Measurements from ENCODE around the gene HSPE1.

The HSPE1 gene

GRCh38 chr2:197500503-197501131 is 438 bp downstream of the HSPE1 start:
- Histone ChIP-seq H3K9ac (ENCODE audit: low read depth, low read length) (peak overlapping the region; percentile 97), H3K27me3 (ENCODE audit: control insufficient read depth, insufficient read depth, low read length) (no peaks in the 10 kb centered on the region), H3K4me1 (ENCODE audit: control insufficient read depth, insufficient read depth, low read length) (peaks cover 5% of the 10 kb centered on the region), H3K36me3 (ENCODE audit: control insufficient read depth, insufficient read depth, low read length) (peaks cover 22% of the 10 kb centered on the region), H3K9me3 (ENCODE audit: control insufficient read depth, insufficient read depth, low read length) (no peaks in the 10 kb centered on the region), H3K4me3 (ENCODE audit: low read depth, low read length) (peak overlapping the region; percentile 86)

- peaks cover 17% of the 10 kb centered on the region for H3K36me3 ChIP-seq (ENCODE audit: control insufficient read depth, insufficient read depth, low read length)
- H3K4me1 ChIP-seq (ENCODE audit: control insufficient read depth, insufficient read depth, low read length) = peaks cover 5% of the 10 kb centered on the region
- H3K27me3 ChIP-seq (ENCODE audit: control insufficient read depth, insufficient read depth, low read length) = no peaks in the 10 kb centered on the region
- peak overlapping the region; percentile 38 for H3K9ac ChIP-seq (ENCODE audit: low read depth, low read length)
- no peaks in the 10 kb centered on the region for H3K9me3 ChIP-seq (ENCODE audit: control insufficient read depth, insufficient read depth, low read length)
- H3K4me3 ChIP-seq (ENCODE audit: low read depth, low read length) = peak overlapping the region; percentile 86
These were observed 2.0 kb downstream of the HSPE1 start for GRCh38 chr2:197502201-197502600.

DNA sequence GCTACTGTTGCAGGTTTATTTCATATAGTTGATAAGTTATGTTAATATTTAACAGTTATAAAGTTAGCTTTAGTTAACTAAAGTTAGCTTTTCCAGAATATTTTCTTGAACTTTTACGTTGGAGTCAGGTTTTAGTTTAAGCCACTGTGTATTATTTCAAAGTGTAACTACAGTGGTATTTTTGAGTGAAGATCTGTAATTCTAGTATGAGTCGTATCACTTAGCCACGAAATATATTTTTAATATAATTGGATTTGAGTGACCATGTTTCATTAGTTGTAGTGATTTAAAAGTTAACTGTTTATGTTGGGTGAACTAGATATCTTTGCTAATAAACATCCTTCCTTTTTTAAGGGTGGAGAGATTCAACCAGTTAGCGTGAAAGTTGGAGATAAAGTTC is 2.5 kb downstream of the HSPE1 start:
- peaks cover 15% of the 10 kb centered on the region for H3K36me3 ChIP-seq (ENCODE audit: control insufficient read depth, insufficient read depth, low read length)
- H3K9ac ChIP-seq (ENCODE audit: low read depth, low read length) = no peak overlapping the region
- H3K27me3 ChIP-seq (ENCODE audit: control insufficient read depth, insufficient read depth, low read length) = no peaks in the 10 kb centered on the region
- no peak overlapping the region for H3K4me3 ChIP-seq (ENCODE audit: low read depth, low read length)
- no peaks in the 10 kb centered on the region for H3K9me3 ChIP-seq (ENCODE audit: control insufficient read depth, insufficient read depth, low read length)
- peaks cover 3% of the 10 kb centered on the region for H3K4me1 ChIP-seq (ENCODE audit: control insufficient read depth, insufficient read depth, low read length)

GRCh38 chr2:197504000-197504399 is 3.8 kb downstream of the HSPE1 start:
- no peaks in the 10 kb centered on the region for H3K27me3 ChIP-seq (ENCODE audit: control insufficient read depth, insufficient read depth, low read length)
- no peaks in the 10 kb centered on the region for H3K9me3 ChIP-seq (ENCODE audit: control insufficient read depth, insufficient read depth, low read length)
- peaks cover 2% of the 10 kb centered on the region for H3K4me1 ChIP-seq (ENCODE audit: control insufficient read depth, insufficient read depth, low read length)
- no peak overlapping the region for H3K4me3 ChIP-seq (ENCODE audit: low read depth, low read length)
- peaks cover 11% of the 10 kb centered on the region for H3K36me3 ChIP-seq (ENCODE audit: control insufficient read depth, insufficient read depth, low read length)
- no peak overlapping the region for H3K9ac ChIP-seq (ENCODE audit: low read depth, low read length)

DNA sequence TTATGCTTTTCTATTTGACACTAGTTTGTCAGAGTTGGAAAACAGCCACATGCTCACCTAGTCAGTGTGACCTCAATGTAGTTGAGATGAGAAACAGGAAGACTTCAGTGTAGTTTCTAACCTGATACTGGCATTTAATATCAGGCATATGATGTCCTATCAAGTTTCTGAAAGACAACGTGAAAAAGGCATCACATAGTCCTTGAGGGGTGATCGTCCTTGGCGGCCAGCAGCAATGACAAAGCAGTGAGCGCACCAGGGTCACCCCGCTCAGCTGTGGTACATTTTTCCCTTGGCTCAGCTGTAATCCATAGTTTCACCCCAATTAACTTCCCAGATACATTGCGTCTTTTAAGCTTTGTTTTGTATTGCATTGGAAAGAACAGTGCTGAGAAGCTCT is 4.3 kb downstream of the HSPE1 start:
- Histone ChIP-seq H3K4me1 (ENCODE audit: control insufficient read depth, insufficient read depth, low read length) (peaks cover 2% of the 10 kb centered on the region), H3K9me3 (ENCODE audit: control insufficient read depth, insufficient read depth, low read length) (no peaks in the 10 kb centered on the region), H3K36me3 (ENCODE audit: control insufficient read depth, insufficient read depth, low read length) (peaks cover 7% of the 10 kb centered on the region), H3K4me3 (ENCODE audit: low read depth, low read length) (no peak overlapping the region), H3K27me3 (ENCODE audit: control insufficient read depth, insufficient read depth, low read length) (no peaks in the 10 kb centered on the region), H3K9ac (ENCODE audit: low read depth, low read length) (no peak overlapping the region)

DNA sequence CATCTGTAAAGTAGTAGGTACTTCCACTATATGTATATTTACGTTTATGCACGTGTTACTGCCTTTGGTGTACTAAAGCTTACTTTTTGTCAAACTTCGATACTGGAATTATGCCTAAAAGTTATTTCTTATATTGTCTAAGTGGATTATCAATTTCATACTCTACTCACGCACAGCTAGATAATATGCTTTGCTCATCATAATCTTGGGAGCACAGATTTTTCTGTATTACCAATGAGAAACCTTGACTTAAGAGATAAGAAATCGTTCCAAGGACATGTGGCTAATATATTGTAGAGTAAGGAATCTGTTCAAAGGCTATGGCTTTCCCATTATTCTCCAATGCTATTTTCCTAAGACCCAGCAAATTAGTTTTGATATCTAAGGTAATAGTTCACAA is 6.5 kb downstream of the HSPE1 start:
- H3K4me1 ChIP-seq (ENCODE audit: control insufficient read depth, insufficient read depth, low read length) = peaks cover 2% of the 10 kb centered on the region
- H3K36me3 ChIP-seq (ENCODE audit: control insufficient read depth, insufficient read depth, low read length) = peaks cover 7% of the 10 kb centered on the region
- H3K9me3 ChIP-seq (ENCODE audit: control insufficient read depth, insufficient read depth, low read length) = no peaks in the 10 kb centered on the region
- no peaks in the 10 kb centered on the region for H3K27me3 ChIP-seq (ENCODE audit: control insufficient read depth, insufficient read depth, low read length)
- H3K9ac ChIP-seq (ENCODE audit: low read depth, low read length) = no peak overlapping the region
- H3K4me3 ChIP-seq (ENCODE audit: low read depth, low read length) = no peak overlapping the region

DNA sequence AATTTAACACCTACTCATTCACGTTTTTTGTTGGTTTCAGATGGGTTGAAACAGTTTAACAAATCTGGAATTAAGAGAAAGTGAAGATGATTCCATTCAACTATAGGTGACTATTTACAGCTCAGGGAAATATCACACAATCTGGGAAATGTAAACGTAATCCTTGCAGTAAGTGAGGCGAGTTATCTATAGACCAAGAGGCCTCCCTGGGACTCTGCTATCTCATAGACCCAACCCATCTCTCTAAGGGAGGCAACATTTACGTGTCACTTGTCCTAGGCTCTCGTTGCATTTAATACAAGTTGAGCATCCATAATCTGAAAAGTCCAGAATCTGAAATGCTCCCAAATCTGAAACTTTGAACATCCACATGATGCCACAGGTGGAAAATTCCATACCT is 13.7 kb downstream of the HSPE1 start:
- Histone ChIP-seq H3K9ac (ENCODE audit: low read depth, low read length) (no peak overlapping the region), H3K4me1 (ENCODE audit: control insufficient read depth, insufficient read depth, low read length) (no peaks in the 10 kb centered on the region), H3K27me3 (ENCODE audit: control insufficient read depth, insufficient read depth, low read length) (no peaks in the 10 kb centered on the region), H3K9me3 (ENCODE audit: control insufficient read depth, insufficient read depth, low read length) (no peaks in the 10 kb centered on the region), H3K36me3 (ENCODE audit: control insufficient read depth, insufficient read depth, low read length) (no peaks in the 10 kb centered on the region), H3K4me3 (ENCODE audit: low read depth, low read length) (no peak overlapping the region)

- Histone ChIP-seq H3K9ac (ENCODE audit: low read depth, low read length) (no peak overlapping the region), H3K9me3 (ENCODE audit: control insufficient read depth, insufficient read depth, low read length) (no peaks in the 10 kb centered on the region), H3K4me1 (ENCODE audit: control insufficient read depth, insufficient read depth, low read length) (no peaks in the 10 kb centered on the region), H3K4me3 (ENCODE audit: low read depth, low read length) (peak overlapping the region; percentile 95), H3K36me3 (ENCODE audit: control insufficient read depth, insufficient read depth, low read length) (no peaks in the 10 kb centered on the region), H3K27me3 (ENCODE audit: control insufficient read depth, insufficient read depth, low read length) (no peaks in the 10 kb centered on the region)
These were observed 14.6 kb downstream of the HSPE1 start for GRCh38 chr2:197514754-197515153.

DNA sequence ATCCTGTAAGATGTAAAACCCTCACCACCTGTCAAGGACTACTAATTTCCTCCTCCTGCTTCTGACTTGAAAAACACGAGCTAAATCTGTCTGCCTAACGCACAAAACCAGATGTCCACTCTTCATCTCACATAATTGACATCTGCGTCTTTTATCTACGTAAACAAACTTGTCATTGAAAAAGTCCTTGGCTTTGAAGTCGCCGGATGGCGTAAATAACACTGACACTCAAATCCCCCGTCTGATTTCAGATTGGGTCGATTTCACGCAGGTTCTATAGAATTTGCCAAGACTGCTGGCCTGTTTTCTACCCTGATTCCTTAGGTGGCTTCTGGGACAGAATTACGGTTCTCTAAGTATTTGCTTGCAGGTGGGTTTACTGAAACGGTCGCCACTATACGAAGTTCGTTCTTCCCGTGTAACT is 15.1 kb downstream of the HSPE1 start:
- Histone ChIP-seq H3K9me3 (ENCODE audit: control insufficient read depth, insufficient read depth, low read length) (no peaks in the 10 kb centered on the region), H3K9ac (ENCODE audit: low read depth, low read length) (peak overlapping the region; percentile 87), H3K4me3 (ENCODE audit: low read depth, low read length) (peak overlapping the region; percentile 95), H3K4me1 (ENCODE audit: control insufficient read depth, insufficient read depth, low read length) (peaks cover 2% of the 10 kb centered on the region), H3K27me3 (ENCODE audit: control insufficient read depth, insufficient read depth, low read length) (no peaks in the 10 kb centered on the region), H3K36me3 (ENCODE audit: control insufficient read depth, insufficient read depth, low read length) (no peaks in the 10 kb centered on the region)

DNA sequence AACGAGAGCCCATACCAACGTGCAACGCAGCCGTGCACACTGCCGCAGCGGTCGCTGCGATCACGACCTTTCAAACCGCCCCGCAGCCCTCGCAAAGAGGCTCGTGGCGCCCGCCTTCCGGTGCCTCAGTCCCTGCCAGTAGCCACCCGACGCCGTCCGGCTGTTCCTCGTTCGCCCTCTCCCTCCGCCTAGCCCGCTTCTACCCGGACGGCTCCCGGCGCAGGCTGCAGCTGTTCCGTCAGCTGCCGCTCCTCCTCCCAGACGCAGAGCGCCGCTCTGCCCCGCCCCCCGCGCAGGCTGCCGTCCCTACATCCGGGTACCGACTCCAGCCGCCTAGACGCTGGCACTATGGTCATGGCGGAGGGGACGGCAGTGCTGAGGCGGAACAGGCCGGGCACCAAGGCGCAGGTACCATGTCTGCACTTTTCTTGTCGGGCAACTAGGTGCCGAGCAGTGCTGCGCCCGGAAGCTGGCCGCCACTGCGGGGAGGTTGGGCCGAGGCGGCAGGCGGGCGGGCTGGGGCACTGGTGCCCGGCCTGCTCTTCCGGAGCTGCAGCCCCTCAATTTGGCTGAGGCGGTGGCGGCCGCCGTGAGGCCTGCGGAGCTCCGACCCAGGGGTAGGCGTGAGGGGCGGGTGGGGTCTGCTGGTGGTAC is 15.7 kb downstream of the HSPE1 start, which contains the start of gene MOB4:
TSS of gene MOB4 (plus strand) at position 328 of the 654 bp plus-strand sequence. CDS start at position 349, 21 bp downstream.
- Histone ChIP-seq H3K9me3 (ENCODE audit: control insufficient read depth, insufficient read depth, low read length) (no peaks in the 10 kb centered on the region), H3K4me1 (ENCODE audit: control insufficient read depth, insufficient read depth, low read length) (peaks cover 4% of the 10 kb centered on the region), H3K9ac (ENCODE audit: low read depth, low read length) (peak within 1 kb of the TSS; percentile 92), H3K36me3 (ENCODE audit: control insufficient read depth, insufficient read depth, low read length) (no peaks in the 10 kb centered on the region), H3K27me3 (ENCODE audit: control insufficient read depth, insufficient read depth, low read length) (no peaks in the 10 kb centered on the region), H3K4me3 (ENCODE audit: low read depth, low read length) (peak within 1 kb of the TSS; percentile 95)

GRCh38 chr2:197516393-197516761 is 16.2 kb downstream of the HSPE1 start:
- peaks cover 5% of the 10 kb centered on the region for H3K4me1 ChIP-seq (ENCODE audit: control insufficient read depth, insufficient read depth, low read length)
- peak overlapping the region; percentile 95 for H3K4me3 ChIP-seq (ENCODE audit: low read depth, low read length)
- H3K27me3 ChIP-seq (ENCODE audit: control insufficient read depth, insufficient read depth, low read length) = no peaks in the 10 kb centered on the region
- H3K9ac ChIP-seq (ENCODE audit: low read depth, low read length) = peak overlapping the region; percentile 92
- H3K36me3 ChIP-seq (ENCODE audit: control insufficient read depth, insufficient read depth, low read length) = no peaks in the 10 kb centered on the region
- no peaks in the 10 kb centered on the region for H3K9me3 ChIP-seq (ENCODE audit: control insufficient read depth, insufficient read depth, low read length)

- Histone ChIP-seq H3K9ac (ENCODE audit: low read depth, low read length) (no peak overlapping the region), H3K4me3 (ENCODE audit: low read depth, low read length) (peak overlapping the region; percentile 95), H3K9me3 (ENCODE audit: control insufficient read depth, insufficient read depth, low read length) (no peaks in the 10 kb centered on the region), H3K4me1 (ENCODE audit: control insufficient read depth, insufficient read depth, low read length) (peaks cover 5% of the 10 kb centered on the region), H3K27me3 (ENCODE audit: control insufficient read depth, insufficient read depth, low read length) (no peaks in the 10 kb centered on the region), H3K36me3 (ENCODE audit: control insufficient read depth, insufficient read depth, low read length) (no peaks in the 10 kb centered on the region)
These were observed 17.0 kb downstream of the HSPE1 start for GRCh38 chr2:197517150-197517549.

All from iPS-15b (cell line).